GM18909 (cell line): ENCODE measurements around the gene AGBL4.

Experiments used
- ATAC-seq: cut with Tn5 transposase; IDR thresholded peaks from one replicate; pipeline ENCODE4 v1.9.1; 2021; ENCODE audit warnings: mild to moderate bottlenecking; ENCODE audit not compliant: unreplicated experiment, poor library complexity

AGBL4 gene

DNA sequence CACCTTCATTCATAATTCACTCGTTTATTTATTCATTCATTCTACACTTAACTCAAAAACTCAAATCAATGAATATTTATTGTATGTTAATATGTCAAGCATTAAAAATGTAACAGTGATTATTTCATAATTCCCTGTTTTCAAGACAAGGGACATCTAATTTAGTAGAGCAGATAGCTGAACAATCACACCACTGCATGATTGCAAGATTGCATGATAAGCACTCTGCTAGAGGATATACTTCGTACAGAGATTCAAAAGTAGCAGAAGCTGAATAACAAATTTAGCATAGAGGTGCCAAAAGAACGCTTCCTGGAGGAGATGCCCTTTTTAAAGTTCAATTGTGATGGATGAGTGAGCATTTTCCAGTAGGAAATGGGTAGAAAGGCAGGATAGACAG, 1056.4 kb downstream of the AGBL4 start:
- ATAC-seq, result no peak

DNA sequence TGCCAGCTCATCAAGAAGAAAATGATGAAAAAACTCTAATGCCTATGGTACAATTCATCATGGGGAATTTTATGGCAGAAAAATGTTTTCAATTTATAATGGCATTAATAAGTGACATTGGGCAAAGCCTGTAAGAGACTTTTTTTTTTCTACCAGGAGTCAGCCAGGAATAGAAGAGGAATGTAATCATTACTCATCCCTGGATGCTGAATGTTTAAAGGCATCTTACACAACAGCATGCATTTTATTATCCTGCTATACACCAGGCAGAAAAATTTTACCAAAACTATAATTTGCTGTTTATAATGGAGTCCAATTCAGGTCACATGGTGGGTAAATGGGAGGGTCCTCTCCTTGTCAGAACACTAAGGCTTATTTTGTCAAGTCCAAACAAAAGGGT, 1057.2 kb downstream of the AGBL4 start:
- ATAC-seq, result no peak

DNA sequence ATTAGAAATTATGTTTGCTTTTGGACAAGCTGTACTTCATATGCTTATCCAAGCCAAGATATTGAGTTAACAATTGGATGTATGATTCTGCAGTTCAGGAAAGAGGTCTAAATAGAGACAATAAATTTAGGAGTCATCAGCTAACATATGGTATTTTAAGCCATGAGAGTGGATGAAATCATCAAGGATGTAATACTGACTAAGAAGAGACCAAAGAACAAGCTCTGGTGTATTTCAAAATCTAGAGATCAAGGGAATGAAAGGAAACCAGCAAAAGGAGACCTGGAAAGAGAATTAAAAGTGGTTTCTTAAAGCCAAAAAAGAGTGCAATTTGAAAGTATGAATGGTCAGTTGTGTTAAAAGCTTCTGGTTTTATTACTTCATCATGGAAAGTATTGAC, 1063.4 kb downstream of the AGBL4 start:
- no peak for ATAC-seq

DNA sequence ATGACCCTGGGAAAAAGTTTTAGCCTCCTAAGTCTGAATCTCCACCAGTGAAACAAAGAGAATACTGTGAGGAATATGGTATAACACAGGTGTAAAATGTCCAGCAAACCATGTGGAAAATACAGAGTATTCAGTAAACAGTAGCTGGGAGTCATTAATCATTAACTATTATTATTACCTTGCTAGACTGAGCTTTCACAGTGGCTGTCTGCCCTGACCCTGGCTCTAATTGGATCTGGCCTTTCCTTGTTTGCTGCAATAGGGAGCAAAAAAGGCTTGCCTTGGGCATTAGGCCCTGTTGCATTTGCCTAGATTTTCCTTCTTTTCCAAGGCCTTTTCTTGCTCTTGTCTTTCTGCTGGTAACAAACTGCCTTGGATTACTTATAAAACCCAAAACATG, 1068.0 kb downstream of the AGBL4 start:
- no peak for ATAC-seq

DNA sequence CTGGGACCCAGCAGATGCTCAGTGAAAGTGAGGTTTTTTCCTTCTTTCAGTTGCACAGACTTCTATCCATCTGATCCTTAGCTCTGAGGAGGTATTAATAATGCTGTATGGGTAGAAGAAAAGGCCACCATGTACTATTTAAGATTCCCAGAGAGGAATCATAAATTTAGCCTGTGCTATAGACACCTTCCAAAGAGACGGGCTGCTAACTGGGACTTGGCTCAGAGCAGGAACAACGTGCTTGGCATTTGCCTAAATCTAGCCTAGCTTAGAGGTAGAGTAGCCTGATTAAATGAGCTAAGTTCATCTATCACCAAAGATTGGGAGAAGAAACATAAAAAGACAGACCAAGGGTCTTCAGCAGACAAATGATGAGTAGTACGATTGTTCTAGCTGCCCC, 1070.1 kb downstream of the AGBL4 start:
- ATAC-seq, result no peak

DNA sequence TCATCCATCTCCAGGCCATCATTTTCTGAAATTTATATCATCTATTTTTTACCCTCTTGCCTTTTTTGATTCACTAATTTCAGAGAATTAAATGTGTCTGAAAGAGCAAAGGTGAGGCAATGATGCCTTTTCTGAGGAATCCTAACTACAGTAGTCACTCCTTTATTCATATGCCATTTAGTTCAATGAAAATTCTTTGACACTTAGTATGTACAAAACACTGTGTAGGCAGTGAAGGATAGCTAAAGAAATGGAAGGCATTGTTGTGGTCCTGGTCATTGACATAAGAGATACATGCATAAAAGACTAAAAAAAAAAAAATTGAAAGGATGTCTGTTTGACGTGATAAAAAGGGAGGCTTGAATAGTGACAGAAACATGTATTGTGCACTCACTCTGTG, 1075.2 kb downstream of the AGBL4 start:
- no peak for ATAC-seq

DNA sequence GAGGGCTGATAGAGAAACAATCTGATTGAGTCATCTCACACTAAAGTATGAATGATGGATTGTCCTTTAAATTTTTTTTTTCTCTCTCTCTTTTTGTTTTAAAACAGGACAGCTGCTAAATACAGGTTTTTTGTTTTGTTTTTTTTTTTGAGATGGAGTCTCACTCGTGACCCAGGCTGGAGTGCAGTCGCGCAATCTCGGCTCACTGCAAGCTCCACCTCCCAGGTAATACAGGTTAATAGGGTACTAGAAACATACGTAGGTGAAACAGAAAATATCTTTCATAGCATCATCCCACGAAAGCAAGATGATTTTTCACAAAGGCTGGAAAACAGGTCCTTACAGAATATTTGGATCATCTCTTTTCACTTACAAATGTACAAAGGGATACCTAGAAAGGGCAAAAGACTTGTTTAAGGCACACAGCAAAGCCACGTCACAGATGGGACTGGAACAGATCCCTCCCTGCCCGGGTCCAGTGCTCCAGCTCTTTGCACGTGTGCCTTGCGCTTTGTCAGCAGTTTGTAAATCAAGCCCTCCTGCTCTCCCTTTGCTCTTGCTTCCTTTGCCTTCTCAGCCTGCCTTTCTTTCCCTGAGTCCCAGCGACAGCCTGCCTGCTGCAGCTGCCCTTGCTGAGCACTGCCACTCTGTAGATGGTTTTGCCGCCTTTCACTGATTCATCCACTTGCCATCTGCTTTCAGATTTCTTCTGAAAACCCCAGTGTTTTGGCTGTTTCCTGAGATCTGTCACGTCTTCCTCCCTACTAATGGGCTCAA, 1075.8 kb downstream of the AGBL4 start:
- no peak for ATAC-seq

DNA sequence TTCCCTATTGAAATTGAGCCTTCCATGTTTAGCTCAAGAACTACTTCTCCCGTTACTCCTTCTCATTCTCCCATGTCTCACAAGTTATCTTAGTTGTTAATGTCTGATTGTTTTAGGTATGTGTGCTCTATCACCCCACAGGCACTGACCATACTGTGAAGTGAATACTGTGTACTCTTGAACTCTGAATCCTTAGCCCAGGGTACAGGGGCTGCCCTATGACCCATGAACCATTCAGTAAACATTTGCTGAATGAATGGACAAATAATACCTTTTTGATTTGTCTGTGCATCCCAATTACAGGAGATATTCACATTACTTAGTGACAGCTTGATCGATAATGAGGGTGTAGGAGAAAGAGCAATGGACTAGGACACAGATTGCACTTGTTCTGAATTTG, 1077.7 kb downstream of the AGBL4 start:
- no peak for ATAC-seq

DNA sequence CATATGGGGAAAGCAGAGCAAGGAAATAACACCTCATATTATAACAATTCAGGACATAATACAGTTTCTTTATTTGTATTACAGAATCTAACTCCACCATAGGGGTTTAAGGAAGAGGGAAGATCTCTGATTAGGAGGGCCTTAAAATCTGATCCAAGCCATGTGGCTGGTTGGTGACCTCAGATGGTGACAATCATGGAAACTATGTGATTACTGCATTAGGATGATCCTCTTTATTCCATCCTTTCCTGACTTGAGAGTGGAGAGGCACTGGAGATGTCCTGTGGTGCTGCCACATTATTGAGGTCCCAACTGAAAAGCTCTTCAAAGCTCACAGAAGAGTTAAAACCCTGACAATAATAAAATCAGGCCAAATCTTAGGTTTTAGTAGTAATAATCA, 1078.9 kb downstream of the AGBL4 start:
- ATAC-seq, result no peak

DNA sequence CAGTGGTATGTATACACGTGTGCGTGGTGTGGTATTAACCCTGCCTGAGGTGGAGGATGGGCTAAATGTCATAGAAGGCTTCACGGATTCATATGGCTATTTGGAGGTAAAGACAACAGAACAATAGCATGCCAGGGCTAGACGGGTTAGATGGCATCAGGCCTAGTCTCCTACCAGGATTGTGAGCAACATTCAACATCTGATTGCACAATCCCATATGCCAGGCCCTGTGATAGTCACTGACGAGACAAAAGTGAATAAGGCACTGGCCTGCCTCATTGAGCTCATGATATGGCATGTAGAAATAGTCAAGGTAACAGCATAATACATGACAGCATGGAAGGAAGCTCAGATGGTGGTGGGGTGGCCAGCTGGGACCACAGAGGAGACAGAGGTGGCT, 1079.9 kb downstream of the AGBL4 start:
- no peak for ATAC-seq

DNA sequence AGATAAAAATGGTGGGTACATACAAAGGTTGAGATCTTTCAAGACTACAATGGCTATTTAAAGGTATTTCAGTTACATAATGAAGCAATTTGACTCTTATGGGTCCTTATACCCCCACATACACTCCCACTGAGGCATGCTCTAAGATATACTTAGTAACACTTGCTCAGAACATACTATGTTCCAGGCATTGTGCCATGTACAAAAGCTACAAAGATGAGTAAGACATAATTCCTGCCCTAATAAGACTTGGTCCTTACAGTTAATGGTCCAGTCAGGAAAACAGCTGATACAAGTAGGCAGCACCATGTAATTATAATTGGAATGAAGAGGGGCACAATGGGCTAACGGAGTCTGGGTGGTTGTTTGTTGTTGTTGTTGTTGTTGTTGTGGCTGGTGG, 1080.4 kb downstream of the AGBL4 start:
- no peak for ATAC-seq

DNA sequence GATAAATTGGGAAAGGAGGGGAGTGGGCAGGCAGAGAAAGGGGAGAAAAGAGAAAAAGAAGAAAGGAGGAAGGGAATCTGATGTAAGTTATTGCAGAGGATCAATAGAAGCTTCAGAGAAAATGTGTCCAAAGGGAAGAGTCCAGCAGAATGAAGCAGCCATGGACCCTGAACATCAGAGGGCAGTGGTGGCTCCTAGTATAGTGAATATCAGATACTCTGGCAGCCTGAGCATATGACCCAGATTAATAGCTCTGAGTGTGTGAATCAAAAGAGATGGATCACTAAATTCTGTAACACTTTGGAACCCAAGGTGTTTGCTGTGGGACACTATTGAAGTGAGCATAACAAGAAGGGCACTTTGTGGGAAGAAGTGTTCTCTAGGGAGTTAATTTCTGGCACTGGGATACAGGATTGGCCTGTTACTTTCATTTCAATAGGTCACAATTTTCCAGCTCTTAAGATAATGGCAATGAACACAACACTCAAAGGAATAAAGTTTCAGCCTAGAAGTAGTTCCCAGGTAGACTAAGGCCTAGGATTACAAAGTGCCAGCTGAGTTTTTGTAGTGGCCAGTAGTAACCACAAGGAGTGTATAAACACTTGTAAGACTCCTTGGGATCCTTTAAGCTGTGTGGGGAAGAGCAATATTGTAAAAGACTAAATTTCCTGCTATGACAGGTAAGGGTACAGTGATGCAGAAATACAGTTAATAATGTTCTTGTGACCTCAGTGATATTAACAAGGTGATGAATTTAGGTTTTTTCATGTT, 1082.6 kb downstream of the AGBL4 start:
- no peak for ATAC-seq

DNA sequence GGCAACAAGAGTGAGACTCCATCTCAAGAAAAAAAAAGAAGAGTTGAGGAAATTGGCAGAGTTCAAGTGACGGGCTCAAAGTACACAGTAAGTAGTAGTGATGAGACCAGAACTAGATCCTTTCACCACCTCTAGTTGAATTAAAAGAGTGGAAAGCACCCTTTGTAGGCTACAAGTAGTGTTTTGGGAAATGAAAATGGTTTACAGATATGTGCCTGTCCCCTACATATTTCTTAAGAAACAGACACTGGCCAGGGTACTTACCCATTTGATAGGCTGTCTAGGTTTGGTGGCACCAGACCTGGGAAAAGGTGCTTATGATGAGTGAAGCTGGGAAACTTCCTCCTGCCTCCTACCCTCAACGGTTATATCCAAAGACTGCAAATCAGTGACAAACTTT, 1083.4 kb downstream of the AGBL4 start:
- no peak for ATAC-seq

DNA sequence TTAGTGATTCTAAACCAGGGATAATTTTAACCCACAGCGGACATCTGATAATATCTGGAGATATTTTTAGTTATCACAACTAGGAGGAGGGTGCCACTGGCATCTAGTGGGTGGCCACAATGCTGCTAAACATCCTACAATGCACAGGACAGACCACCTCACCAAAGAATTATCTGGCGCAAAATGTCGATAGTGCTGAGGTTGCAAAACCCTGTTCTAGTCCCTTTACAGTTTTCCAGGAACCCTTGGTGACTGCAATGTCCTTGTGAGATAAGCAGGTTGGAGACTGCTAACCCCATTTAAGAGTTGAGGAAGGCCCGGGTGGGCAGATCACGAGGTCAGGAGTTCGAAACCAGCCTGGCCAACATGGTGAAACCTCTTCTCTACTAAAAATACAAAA, 1083.9 kb downstream of the AGBL4 start:
- no peak for ATAC-seq

DNA sequence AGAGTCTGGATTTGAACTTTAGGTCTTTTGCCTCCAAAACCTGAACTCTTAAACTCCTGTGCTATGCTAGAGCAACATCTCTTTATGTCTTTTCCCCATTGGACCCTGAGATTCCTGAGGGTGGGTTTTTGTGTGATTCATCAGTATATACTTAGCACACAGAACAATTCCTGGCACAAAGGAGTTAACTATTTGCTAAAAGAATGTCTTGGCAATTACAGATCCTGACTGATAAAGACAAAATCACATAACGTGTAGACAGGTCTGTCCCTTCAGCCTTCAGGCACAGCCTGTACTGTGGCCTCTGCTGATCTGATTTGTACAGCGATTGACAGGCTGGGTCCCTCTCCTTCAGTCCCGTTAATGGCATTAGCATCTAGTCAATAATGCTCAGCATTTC, 1084.7 kb downstream of the AGBL4 start:
- no peak for ATAC-seq

DNA sequence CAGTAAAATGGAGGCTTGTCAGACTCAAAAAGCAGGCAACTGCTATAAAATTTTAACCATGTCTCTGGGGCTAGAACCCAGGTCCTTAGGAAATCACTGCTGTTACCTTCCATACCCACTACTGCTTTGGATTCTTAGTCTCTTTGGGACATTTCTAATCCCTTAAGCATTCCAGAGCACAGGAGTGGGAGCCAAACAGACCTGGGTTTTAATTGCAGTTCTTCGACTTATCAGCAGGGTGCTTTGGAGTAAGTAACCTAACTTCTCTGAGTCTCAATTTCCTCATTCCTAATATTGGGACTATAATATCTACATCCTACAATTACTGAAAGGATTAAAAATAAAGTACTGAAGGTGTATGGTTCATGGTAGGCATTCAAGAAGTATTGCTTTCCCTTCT, 1086.0 kb downstream of the AGBL4 start:
- ATAC-seq, result no peak

DNA sequence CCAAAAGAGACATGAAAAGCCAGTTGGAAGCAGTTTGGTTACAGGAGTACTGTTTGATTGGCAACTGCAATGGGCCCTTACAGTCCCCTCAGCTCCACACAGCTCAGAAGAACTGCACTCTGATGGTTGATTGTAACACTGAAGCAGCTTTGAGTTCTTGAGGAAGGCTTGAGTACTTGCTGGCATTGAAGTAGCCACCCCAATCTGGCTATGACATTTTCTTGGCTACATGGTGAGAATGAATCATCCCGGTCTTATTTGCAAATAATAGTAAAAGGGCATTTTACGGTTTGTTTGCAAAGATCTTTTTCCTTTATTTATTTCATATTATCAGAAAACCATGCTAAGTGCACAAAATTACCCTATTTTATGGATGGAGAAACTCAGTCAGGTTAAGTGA, 1087.3 kb downstream of the AGBL4 start:
- no peak for ATAC-seq

DNA sequence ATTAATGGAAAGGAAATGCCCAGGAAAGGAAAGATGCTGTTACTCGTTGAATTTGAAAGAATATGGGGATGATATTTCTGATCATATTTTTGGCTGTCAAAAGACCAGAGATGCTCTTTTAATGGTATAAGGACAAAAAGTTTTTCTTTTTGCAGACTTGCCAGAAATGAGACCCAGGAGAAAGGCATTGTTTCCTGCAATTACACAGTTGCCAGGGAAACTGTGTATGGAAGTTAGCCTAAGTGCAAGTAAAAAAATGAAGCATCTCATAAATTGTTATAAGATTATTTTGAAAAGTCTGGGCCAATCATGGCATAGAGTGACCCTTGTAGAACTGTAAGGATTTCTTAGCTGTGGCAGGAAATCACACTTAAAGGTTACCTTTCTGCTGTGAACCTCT, 1091.4 kb downstream of the AGBL4 start:
- no peak for ATAC-seq

DNA sequence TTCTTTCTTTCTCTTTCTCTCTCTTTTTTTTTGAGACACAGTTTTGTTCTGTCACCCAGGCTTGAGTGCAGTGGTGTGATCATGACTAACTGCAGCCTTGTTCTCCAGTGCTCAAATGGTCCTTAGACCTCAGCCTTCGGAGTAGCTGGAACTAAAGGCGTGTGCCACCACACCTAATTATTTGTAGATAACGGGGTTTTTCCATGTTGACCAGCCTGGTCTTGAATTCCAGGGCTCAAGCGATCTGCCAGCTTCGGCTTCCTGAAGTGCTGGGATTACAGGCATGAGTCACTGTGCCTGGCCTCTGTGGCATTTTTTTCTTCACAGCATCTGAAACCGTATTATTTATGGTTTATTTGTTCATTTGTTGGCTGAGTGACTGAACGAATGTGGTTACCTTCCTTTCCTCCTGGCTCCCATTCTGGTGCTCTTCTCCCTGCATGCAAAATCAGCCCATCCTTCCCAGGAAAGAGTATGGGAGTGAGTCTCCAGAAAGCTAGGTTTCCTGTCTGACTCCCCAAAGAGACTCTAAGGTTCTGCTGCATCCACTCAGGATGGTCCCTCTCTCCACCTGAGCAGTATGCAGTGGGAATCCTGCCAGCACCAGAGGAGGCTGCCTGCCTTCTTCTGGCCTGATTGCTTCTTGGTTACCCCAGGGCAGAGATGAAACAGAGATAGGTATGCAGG, 1092.1 kb downstream of the AGBL4 start:
- no peak for ATAC-seq

DNA sequence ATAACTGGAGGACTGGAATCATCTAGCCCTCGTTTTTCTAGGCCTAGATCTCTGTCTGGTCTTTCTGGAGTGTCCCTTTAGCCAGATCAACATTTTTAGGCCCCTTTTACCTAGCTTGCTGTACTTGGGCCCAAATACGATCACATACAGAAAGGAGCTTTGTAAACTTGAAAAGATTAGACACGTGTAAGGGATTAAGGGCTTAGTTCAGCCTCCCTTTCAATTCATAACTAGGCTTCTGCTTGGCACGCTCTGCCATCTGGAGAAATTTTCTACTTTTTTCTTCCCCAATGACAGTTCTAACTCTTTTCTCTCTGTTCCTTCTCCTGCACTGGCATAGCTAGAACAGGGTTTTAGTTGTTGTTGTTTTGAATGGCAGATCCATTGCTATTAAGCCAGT, 1093.7 kb downstream of the AGBL4 start:
- ATAC-seq, result no peak

DNA sequence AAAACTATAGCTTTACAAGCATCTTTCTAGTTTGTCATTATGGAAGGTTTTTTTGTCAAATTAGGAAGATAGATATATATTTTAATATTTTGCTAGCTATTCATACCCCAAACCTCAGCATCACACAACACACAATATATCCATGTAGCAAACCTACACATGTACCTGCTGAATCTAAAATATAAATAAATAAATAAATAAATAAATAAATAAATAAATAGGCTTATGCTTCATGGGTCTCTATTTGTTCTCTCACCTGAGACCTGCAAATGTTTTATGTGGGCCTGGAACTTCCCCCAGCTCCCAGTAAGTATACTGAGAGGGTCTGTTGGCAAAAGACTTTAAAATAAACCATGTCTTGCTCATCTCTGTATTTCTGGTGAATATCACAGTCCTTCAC, 1099.7 kb downstream of the AGBL4 start:
- ATAC-seq, result no peak
